Central memory CD8-positive, alpha-beta T cell (primary cell): Measurements from ENCODE around the gene OVCH1.
"Not testable (repeated sequence)": the region's sequence is repeated elsewhere in the genome, so short reads cannot be mapped to it uniquely, and the experiment has no call there.

Experiments used
- ATAC-seq: fragments of 150-1000 bp; cut with Tn5 transposase; replicated peaks from 2 replicates; pipeline ENCODE4 v1.10.0; 2022; ENCODE audit warnings: mild to moderate bottlenecking, moderate FRiP score, moderate number of reproducible peaks; ENCODE audit not compliant: poor library complexity, severe bottlenecking; ENCODE audit errors: extremely low read depth
- DNase-seq, 2 donors: peaks; one replicate each; pipeline ENCODE4 v3.0.0; 2021; ENCODE audit warnings: low spot score in 2 of 2
- H3K27ac Mint-ChIP-seq: one replicate; pipeline ENCODE4 v1.8.0; 2022; ENCODE audit warnings: low read depth, mild to moderate bottlenecking, moderate library complexity, mixed read lengths
- H3K27me3 Mint-ChIP-seq: one replicate; pipeline ENCODE4 v1.8.0; 2022; ENCODE audit warnings: mixed read lengths
- H3K36me3 Mint-ChIP-seq: one replicate; pipeline ENCODE4 v1.8.0; 2022; ENCODE audit warnings: mild to moderate bottlenecking, moderate library complexity, mixed read lengths; ENCODE audit not compliant: insufficient read depth
- H3K4me1 Mint-ChIP-seq: one replicate; pipeline ENCODE4 v1.8.0; 2022; ENCODE audit warnings: mixed read lengths
- H3K4me3 Mint-ChIP-seq: one replicate; pipeline ENCODE4 v1.8.0; 2022; ENCODE audit warnings: mild to moderate bottlenecking, moderate library complexity, mixed read lengths
- H3K9me3 Mint-ChIP-seq: one replicate; pipeline ENCODE4 v1.8.0; 2022; ENCODE audit warnings: mixed read lengths

The OVCH1 gene

DNA sequence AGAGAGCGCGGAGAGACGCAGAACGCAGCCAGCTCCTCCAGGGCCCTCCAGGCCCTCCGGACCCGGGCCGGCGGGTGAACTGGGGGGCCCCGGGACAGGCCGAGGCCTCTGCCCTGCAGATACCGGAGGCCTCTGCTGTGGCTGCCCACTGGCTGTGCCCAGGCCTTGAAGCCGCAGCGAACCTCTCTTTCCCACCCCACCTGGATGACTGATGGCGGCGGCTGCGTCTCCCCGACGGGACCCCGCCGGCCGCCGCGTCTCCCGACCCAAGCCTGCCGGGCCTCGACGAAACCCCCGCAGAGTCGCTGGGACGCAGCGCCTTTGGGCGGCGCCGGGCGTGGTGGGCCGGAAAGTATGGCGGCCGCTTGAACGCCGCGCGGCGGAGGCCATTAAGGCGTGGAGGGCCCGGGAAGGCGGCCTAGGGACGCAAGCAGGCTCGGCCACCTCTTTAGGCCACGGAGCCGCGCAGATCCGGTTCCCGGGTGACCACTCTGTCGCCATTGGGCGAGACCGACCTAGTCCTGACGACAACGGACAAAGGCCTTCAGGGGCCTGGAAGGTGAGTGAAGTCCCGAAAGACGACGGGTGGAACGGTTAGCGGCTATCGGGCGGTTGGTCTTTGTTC lies 108.1 kb downstream of the OVCH1 start:
- ATAC-seq, result no peak
- DNase-seq, result no peak
- no peaks in the 10 kb centered on the region for H3K27me3 Mint-ChIP-seq
- no peak overlapping the region for H3K27ac Mint-ChIP-seq
- H3K36me3 Mint-ChIP-seq, result no peaks in the 10 kb centered on the region
- H3K9me3 Mint-ChIP-seq, result no peaks in the 10 kb centered on the region
- peaks cover 15% of the 10 kb centered on the region for H3K4me1 Mint-ChIP-seq
- H3K4me3 Mint-ChIP-seq, result no peak overlapping the region

DNA sequence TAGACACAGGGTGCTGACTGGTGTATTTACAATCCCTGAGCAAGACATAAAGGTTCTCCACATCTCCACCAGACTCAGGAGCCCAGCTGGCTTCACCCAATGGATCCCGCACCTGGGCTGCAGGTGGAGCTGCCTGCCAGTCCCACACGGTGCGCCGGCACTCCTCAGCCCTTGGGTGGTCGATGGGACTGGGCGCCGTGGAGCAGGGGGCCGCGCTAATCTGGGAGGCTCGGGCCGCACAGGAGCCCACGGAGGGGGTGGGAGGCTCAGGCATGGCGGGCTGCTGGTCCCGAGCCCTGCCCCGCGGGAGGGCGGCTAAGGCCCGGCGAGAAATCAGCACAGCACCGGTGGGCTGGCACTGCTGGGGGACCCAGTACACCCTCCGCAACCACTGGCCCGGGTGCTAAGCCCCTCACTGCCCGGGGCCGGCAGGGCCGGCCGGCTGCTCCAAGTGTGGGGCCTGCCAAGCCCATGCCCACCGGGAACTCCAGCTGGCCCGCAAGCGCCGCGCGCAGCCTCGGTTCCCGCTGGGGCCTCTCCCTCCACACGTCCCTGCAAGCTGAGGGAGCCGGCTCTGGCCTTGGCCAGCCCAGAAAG lies 111.3 kb downstream of the OVCH1 start:
- H3K27me3 Mint-ChIP-seq, H3K9me3 Mint-ChIP-seq, ATAC-seq, H3K4me3 Mint-ChIP-seq, DNase-seq, H3K27ac Mint-ChIP-seq, H3K36me3 Mint-ChIP-seq: not testable (repeated sequence)
- H3K4me1 Mint-ChIP-seq, result peaks cover 21% of the 10 kb centered on the region

DNA sequence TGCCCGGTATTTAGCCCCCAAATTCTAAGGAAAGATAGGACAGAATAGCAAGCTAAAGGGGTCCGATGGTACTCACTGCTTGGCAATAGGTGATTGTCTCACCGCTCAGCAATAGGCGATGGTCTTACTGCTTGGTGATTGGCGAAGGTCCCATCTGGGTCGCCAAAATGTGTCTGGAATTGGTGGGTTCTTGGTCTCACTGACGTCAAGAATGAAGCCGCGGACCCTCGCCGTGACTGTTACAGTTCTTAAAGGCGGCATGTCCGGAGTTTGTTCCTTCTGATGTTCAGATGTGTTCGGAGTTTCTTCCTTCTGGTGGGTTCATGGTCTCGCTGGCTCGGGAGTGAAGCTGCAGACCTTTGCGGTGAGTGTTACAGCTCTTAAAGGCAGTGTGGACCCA lies 112.3 kb downstream of the OVCH1 start:
- not testable (repeated sequence) for H3K4me3 Mint-ChIP-seq, H3K27me3 Mint-ChIP-seq, ATAC-seq, H3K9me3 Mint-ChIP-seq, H3K27ac Mint-ChIP-seq, H3K36me3 Mint-ChIP-seq, DNase-seq
- H3K4me1 Mint-ChIP-seq, result peaks cover 18% of the 10 kb centered on the region

DNA sequence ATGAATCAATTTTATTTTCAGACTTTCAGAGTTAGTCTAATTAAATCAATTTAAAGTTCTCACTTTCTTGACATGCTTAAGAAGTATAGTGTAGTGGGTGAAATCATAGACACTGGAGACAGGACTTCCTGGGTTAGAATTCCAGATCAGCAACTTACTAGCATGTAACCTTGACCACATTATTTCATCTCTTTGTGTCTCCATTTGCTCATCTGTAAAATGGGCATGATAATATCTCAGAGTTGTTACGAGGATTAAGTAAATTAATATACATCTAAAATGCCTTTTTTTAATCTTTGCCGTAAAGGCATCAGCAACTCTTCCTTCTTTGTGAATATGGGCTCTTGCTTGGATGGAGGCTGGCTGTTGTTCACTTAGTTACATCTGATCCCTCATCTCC lies 115.2 kb downstream of the OVCH1 start:
- DNase-seq, result no peak
- no peaks in the 10 kb centered on the region for H3K9me3 Mint-ChIP-seq
- no peak for ATAC-seq
- H3K27me3 Mint-ChIP-seq, result no peaks in the 10 kb centered on the region
- H3K27ac Mint-ChIP-seq, result peak overlapping the region; percentile 96
- peak overlapping the region; percentile 92 for H3K4me3 Mint-ChIP-seq
- peaks cover 31% of the 10 kb centered on the region for H3K4me1 Mint-ChIP-seq
- peaks cover 10% of the 10 kb centered on the region for H3K36me3 Mint-ChIP-seq

DNA sequence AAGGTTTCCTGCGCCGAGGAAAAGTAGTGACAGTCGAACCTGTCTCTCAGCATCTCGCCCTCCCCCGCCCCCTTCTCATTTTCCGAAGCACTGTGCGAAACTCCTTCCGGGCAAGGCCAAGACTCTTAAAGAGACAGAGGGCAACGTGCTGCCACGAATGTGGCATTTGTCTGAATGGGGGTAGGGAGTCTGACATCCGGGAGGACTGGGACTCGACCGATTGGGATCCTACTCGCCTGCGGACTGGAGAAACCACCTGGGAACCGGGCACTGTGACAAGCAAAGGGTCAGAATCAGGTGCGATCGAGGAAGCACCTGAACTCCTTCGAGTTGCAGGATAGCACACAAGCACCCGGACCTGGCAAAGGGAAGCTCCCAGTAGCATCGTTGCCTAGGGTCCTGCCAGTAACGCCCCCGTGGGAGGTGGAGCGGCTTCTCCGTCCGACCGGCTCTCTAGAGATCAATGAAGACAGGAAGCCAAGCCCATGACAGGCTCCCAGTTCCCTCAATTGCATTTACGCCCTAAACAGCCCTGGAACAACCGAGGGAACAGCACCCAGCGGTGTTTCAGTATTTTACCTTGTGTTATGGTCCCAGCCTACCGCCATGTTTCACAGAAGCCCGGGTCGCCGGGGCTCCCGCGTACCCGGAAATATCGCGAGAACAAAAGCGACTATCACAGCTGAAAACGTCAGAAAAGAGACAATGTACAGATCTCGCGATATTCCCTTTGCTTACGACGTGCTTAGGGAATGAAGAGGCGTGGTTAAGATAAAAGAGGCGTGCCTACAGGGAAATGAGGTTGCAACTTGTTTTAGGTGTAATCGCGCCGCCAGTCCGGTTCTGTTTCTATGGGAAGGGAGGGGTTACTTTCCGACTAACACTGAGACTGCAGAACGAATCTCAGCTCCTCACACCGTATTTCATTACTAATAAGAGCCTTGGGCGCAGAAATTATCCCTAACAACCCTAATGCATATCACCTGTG lies 116.7 kb downstream of the OVCH1 start, which contains the start of gene ERGIC2:
Gene ERGIC2 (minus strand): TSS at position 637 of the 988 bp plus-strand sequence. CDS start 9,539 bp downstream, outside the sequence.
- Mint-ChIP-seq H3K4me3 (peak within 1 kb of the TSS; percentile 92), H3K27ac (peak within 1 kb of the TSS; percentile 96), H3K4me1 (peaks cover 44% of the 10 kb centered on the region), H3K9me3 (no peaks in the 10 kb centered on the region), H3K27me3 (no peaks in the 10 kb centered on the region), H3K36me3 (peaks cover 13% of the 10 kb centered on the region)
- DNase-seq, result peak; percentile 72 to 91
- ATAC-seq, result peak; percentile 87
